ENCODE data around the gene NDFIP2.

- TF ChIP-seq EZH2 (IDR thresholded peaks at IDR 0.05; ENCODE audit: borderline replicate concordance, low read length) (no peak), CTCF (conservative IDR thresholded peaks at IDR 0.05 in 1 of 2, IDR thresholded peaks at IDR 0.05 in 1 of 2; ENCODE audit: extremely low read depth in 1 of 2, insufficient read depth in 1 of 2, low read depth in 1 of 2, low read length in 2 of 2) (no peak)
Observed at GRCh38 chr13:79516595-79516994, 35.6 kb downstream of the NDFIP2 start.
